Suprapubic skin (tissue), 3 donors: ENCODE data around the gene CEP44.

ENCODE experiments used
- CTCF ChIP-seq, 2 donors: fragments of 200-600 bp in 1 of 2; fragments of 450-650 bp in 1 of 2; sonication (generic) in 1 of 2; IDR thresholded peaks; one replicate each; pipeline ENCODE4 v1.5.1; 2016 to 2019; ENCODE audit warnings: antibody characterized with exemption in 2 of 2, mild to moderate bottlenecking in 1 of 2, moderate library complexity in 1 of 2
- POLR2A ChIP-seq, 2 donors: fragments of 450-650 bp; IDR thresholded peaks; one replicate each; pipeline ENCODE4 v1.6.1; 2017; ENCODE audit warnings: antibody characterized with exemption in 2 of 2, mild to moderate bottlenecking in 2 of 2, moderate library complexity in 2 of 2

- no peak for TF ChIP-seq POLR2A (IDR thresholded peaks at IDR 0.05)
- no peak for TF ChIP-seq CTCF (IDR thresholded peaks at IDR 0.05)
Observed at GRCh38 chr4:174248407-174248806, 35.3 kb upstream of the CEP44 start.
